Stimulated activated CD4-positive, alpha-beta T cell treated with anti-CD3 and anti-CD28 coated beads, Interleukin-12 subunit alpha, Interleukin-12 subunit beta, amount 100 ng/mL, for 48 hours (primary cell): ENCODE data around the gene UST.

Source experiments
- DNase-seq, 3 donors: peaks; one replicate each; pipeline ENCODE4 v3.0.0-alpha.2; 2020; ENCODE audit warnings: low read depth in 2 of 3, low spot score in 1 of 3

UST gene

GRCh38 chr6:149108038-149108748 is 361.4 kb downstream of the UST start:
- DNase-seq = no peak

- no peak for DNase-seq
Measured at GRCh38 chr6:149108749-149109100, 361.9 kb downstream of the UST start.

- DNase-seq = no peak
Measured at GRCh38 chr6:149109397-149110070, 362.7 kb downstream of the UST start.

GRCh38 chr6:149111556-149112115 is 364.8 kb downstream of the UST start:
- no peak for DNase-seq

GRCh38 chr6:149112976-149113375 is 366.1 kb downstream of the UST start:
- DNase-seq = no peak

- no peak for DNase-seq
Measured at GRCh38 chr6:149114167-149114566, 367.3 kb downstream of the UST start.

GRCh38 chr6:149118737-149119653 is 372.2 kb downstream of the UST start:
- DNase-seq = no peak

GRCh38 chr6:149122850-149123821 is 376.3 kb downstream of the UST start:
- DNase-seq = no peak

- no peak for DNase-seq
Measured at GRCh38 chr6:149125309-149125708, 378.5 kb downstream of the UST start.
